HL-60 (cell line): ENCODE measurements around the gene AGPAT3.

Source experiments
- DNase-seq, 2 experiments: peaks; one replicate each; pipeline ENCODE4 v3.0.0-alpha.2; 2010 to 2020; ENCODE audit warnings: low read depth in 1 of 2, low spot score in 1 of 2
- H3K27ac ChIP-seq: fragments of 250-450 bp; sonication (Bioruptor Pico); replicated peaks from 2 replicates; pipeline ENCODE4 v1.5.1; 2020; ENCODE audit warnings: mild to moderate bottlenecking, moderate library complexity
- H3K27me3 ChIP-seq: fragments of 250-450 bp; sonication (Bioruptor Pico); 2 replicates; pipeline ENCODE4 v1.5.1; 2021; ENCODE audit warnings: mild to moderate bottlenecking, moderate library complexity; ENCODE audit not compliant: insufficient read depth, poor library complexity, severe bottlenecking
- H3K4me3 ChIP-seq: replicated peaks from 2 replicates; pipeline ENCODE4 v1.5.1; 2011; ENCODE audit warnings: mild to moderate bottlenecking, control low read depth, low read length; ENCODE audit not compliant: insufficient read depth
- CTCF ChIP-seq: IDR thresholded peaks from one replicate; pipeline ENCODE4 v1.5.1; 2011; ENCODE audit warnings: low read length, control low read depth, inconsistent platforms; ENCODE audit not compliant: insufficient read depth
- GABPA ChIP-seq: IDR thresholded peaks from 2 replicates; pipeline ENCODE4 v1.6.1; 2012; ENCODE audit warnings: low read depth
- POLR2AphosphoS5 ChIP-seq: IDR thresholded peaks from 2 replicates; pipeline ENCODE4 v1.6.1; 2012; ENCODE audit warnings: low read depth
- REST ChIP-seq: IDR thresholded peaks from 2 replicates; pipeline ENCODE4 v1.6.1; 2012; ENCODE audit warnings: low read depth; ENCODE audit not compliant: insufficient replicate concordance
- SPI1 ChIP-seq: IDR thresholded peaks from 2 replicates; pipeline ENCODE4 v1.6.1; 2012; ENCODE audit warnings: low read depth, mild to moderate bottlenecking, borderline replicate concordance

Gene AGPAT3

DNA sequence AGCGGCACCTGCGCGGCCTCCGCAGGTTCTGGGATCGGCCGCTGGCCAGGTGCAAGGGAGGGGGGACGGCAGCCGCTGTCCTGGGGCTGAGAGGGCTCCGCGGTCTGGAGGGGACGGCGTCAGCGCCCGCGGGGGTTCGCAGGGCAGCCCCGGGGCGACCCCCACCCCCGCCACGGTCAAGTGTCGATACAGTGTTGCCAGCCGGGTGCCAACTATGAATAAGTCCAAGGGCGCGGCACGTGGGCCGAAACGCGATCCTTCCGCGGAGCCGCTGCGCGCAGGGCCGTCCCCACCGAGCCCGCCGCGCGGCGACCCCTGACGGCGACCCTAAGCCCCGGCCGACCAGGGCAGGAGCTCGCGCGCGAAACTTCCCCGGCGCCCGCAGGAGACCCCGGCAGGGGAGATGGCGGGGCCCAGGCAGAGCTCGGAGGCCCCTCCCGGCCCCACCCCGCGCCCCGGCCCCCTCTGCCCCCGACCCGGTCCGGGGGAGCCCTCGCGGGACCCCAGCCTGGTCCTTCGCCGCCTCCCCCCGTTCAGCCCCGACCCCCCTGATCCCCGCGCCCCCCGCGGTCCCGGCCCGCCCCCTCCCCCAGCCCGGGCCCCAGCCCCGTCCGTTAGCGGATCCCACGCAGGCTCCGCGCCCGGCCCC lies 586 bp upstream of the AGPAT3 start:
- Histone ChIP-seq H3K27me3 (no peaks in the 10 kb centered on the region), H3K4me3 (peak overlapping the region; percentile 68), H3K27ac (peak overlapping the region; percentile 58)
- TF ChIP-seq GABPA = no peak
- peak; percentile 66; the same call in 1 of the 2 replicates for TF ChIP-seq POLR2AphosphoS5
- DNase-seq = peak; percentile 31 to 50

DNA sequence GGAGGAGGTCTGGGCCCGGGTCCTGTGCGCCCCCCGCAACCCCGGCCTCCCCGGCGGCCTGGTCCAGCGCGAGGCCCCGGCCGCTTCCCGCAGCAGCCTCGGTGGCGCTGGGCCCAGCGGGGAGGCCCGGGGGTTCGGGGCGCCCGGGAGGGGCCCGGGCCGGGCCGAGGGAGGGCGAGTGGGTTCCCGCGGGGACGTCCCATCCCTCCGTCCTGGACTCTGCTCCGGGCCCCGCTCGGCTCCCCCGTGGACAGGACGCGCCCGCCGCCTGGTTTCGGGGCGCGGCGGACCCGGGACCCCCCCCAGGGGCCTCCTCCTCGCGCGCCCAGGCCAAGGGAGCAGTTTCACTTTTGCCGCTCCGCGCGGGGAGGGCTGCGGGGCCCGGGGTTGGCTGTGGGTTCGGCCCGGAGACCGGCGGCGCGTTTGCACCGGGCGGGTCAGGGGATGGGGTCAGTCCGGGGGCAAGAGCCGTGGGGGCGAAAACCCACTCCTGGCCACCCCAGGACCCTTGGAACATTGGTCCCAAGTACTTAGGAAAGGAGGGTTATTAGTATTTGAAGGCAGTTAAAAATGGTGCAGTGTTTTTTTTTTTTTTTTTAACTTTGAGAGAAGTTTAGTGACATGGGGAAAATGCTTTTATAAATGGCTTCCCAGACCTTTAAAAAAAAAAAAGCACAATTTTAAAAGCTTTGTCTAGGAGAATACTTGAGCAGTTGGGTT lies 677 bp downstream of the AGPAT3 start:
- peak overlapping the region; percentile 73 for H3K27ac ChIP-seq
- DNase-seq = peak; percentile 14 to 40

DNA sequence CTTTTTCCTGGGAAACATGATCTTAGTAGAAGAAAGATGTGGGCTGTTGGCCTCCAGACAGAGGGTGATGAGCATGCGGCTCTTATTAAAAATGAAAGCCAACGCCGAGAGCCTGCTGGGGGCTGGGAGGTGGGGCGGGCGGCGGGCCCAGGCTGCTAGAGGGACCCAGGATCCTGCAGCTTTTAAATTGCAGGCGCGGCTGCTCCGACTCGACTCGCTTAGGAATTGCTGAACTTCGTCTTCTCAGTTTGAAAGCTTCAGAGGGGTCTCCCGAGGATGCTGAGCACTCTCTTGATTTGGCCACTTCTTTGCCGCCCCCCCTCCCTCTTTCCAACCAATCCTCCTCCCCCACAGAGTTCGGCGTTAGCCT lies 1.2 kb downstream of the AGPAT3 start:
- Histone ChIP-seq H3K27ac (peak overlapping the region; percentile 73; the same call in 1 of the 2 replicates), H3K4me3 (peak overlapping the region; percentile 68), H3K27me3 (no peaks in the 10 kb centered on the region)
- no peak for TF ChIP-seq CTCF
- no peak for TF ChIP-seq GABPA
- no peak for TF ChIP-seq POLR2AphosphoS5
- DNase-seq = no peak

More for the DNA sequence above, 677 bp downstream of the AGPAT3 start:
- TF ChIP-seq GABPA = no peak
- H3K27me3 ChIP-seq = no peaks in the 10 kb centered on the region
- H3K4me3 ChIP-seq = peak overlapping the region; percentile 68

- DNase-seq = no peak
- Histone ChIP-seq H3K27ac (no peak overlapping the region), H3K27me3 (no peaks in the 10 kb centered on the region), H3K4me3 (peak overlapping the region; percentile 68)
- no peak for TF ChIP-seq POLR2AphosphoS5
Observed at GRCh38 chr21:43866659-43867331, 1.8 kb downstream of the AGPAT3 start.

DNA sequence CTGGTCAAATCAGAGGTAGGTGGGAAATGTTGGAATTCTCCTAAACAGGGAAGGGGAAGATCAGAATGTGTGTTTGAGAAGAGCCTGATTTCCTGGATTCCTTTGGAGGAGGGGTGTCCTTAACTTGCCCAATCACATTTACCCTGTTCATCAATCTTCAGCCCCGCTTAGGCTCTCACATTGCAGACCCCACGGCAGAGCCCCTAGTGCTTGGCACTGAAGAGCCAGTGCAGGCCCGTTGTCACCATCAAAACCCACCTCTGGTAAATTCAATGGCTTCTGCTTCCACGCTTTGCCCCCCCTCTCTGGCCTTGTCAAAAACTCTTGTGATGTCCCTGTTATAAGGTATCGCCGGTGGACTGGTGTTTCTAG lies 2.3 kb downstream of the AGPAT3 start:
- Histone ChIP-seq H3K27ac (no peak overlapping the region), H3K4me3 (no peak overlapping the region), H3K27me3 (no peaks in the 10 kb centered on the region)
- TF ChIP-seq POLR2AphosphoS5 = no peak
- TF ChIP-seq SPI1 = no peak
- TF ChIP-seq GABPA = no peak
- TF ChIP-seq REST = no peak
- no peak for TF ChIP-seq CTCF
- no peak for DNase-seq

- TF ChIP-seq REST (no peak), SPI1 (no peak), CTCF (no peak), POLR2AphosphoS5 (no peak), GABPA (no peak)
- no peaks in the 10 kb centered on the region for H3K27me3 ChIP-seq
- DNase-seq = no peak
- no peak overlapping the region for H3K27ac ChIP-seq
- no peak overlapping the region for H3K4me3 ChIP-seq
Observed at GRCh38 chr21:43867948-43868347, 2.9 kb downstream of the AGPAT3 start.
